HG02763 (cell line): ENCODE results near the gene CABLES1.

Experiments
- ATAC-seq: cut with Tn5 transposase; IDR thresholded peaks from one replicate; pipeline ENCODE4 v1.9.1; 2021; ENCODE audit warnings: mild to moderate bottlenecking, moderate library complexity; ENCODE audit not compliant: unreplicated experiment

CABLES1 gene

GRCh38 chr18:23189768-23190661, 54.7 kb downstream of the CABLES1 start:
- ATAC-seq, result no peak

- ATAC-seq, result no peak
These were observed 55.9 kb downstream of the CABLES1 start for GRCh38 chr18:23191232-23191631.

- no peak for ATAC-seq
These were observed 58.5 kb downstream of the CABLES1 start for GRCh38 chr18:23193742-23194141.

DNA sequence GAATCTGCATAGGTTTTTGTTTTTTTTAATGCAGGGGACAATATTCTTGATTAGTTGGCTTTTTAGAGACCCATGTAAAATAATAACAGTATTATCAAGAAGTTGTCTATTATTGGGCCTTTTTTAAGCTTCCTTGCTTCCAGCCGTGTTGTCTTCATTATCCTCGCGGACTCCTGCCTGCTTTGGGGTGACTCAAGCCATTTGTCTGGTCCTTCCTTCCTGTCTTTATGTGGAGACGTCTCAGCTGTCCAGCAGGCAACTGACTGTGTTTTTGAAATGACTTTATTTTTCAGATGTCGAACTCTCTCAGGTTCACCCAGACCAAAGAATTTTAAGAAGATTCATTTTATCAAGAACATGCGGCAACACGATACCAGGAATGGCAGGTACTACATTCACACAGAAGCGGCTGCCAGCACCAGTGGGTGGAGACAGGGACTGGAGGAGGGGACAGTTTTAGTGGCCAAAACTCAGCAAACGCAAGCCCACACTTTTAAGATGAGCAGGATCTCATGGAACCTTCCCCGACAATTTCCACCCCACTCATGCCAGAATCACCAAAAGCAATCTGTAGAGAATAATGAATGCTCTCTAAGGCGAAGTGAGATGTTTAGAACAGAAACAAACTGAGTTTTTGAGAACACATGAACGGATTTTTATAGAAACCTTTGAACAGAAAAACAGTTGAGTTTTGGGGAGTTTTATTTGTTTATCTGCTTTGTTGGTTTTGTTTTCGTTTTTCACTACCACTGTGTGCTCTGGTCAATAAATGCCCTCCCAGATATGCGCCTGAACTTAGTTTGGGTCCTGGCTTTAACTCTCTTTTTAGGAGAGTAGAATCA, 59.1 kb downstream of the CABLES1 start:
- no peak for ATAC-seq

GRCh38 chr18:23194997-23195957, 60.0 kb downstream of the CABLES1 start:
- ATAC-seq, result no peak

GRCh38 chr18:23196119-23197007, 61.1 kb downstream of the CABLES1 start:
- ATAC-seq, result no peak

DNA sequence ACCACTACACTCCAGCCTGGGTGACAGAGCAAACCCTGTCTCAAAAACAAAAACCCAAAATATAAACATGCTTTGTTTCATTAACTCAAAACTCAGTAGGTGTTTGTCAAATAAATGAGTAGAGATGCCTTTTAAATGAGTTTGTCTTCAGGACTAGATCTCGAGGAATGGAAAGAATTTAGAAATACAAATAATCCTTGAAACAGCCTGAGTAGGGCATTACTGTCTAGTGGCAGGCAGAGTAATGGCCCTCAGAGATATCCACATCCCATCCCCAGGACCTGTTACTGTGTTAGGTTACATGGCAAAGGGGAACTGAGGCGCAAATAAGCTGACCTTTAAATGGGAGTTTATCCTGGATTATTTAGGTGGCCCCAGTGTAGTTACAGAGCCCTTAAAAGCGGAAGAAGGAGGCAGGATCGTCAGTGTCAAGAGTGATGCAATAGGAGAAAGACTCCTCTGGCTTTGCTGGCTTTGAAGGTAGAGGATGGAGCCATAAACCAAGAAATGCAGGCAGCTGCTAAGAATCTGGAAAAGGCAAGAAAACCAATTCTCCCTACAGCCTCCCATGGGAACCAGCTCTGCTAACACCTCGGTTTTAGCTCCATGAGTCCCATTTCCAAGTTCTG, 63.0 kb downstream of the CABLES1 start:
- no peak for ATAC-seq

- ATAC-seq, result no peak
These were observed 65.5 kb downstream of the CABLES1 start for GRCh38 chr18:23200756-23201155.

GRCh38 chr18:23201741-23202140, 66.5 kb downstream of the CABLES1 start:
- no peak for ATAC-seq

- no peak for ATAC-seq
These were observed 68.7 kb downstream of the CABLES1 start for GRCh38 chr18:23203891-23204432.

DNA sequence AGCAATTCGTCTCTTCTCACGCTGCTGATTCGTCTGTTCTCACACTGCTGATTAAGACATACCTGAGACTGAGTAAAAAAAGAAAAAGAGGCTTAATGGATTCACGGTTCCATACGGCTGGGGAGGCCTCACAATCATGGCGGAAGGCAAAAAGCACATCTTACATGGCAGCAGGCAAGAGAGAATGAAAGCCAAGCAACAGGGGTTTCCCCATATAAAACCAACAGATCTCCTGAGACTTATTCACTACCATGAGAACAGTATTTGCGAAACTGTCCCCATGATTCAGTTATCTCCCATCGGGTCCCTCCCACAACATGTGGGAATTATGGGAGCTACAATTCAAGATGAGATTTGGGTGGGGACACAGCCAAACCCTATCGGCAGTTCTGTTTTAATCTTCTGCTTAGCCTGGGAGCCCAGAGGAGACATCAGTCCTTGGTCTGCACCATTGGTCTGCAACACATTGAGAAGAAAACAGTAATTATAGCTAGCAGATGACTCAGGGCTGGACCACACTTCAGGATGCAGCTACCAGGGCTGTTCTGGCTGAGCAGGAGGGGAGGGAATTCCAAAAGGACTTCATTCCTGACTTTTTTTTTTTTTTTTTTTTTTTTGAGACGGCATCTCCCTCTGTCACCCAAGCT, 69.4 kb downstream of the CABLES1 start:
- ATAC-seq, result no peak

DNA sequence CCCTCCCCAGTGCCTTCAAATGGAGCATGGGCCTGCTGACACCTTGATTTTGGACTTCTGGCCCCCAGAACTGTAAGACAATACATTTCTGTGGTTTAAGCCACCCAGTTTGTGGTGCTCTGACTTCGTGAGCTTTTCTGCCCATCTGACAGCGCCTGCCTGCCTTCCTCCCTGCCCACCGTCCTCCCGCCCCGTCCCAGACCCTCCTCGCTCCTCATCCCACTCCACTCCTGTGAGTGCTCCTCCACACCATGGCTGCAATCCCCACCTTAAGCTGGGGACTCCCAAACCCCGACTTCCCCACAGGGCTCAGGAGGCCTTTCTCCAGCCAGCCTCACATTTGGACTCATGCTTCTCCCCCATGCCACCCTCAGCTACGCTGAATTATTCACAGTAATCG, 70.7 kb downstream of the CABLES1 start:
- no peak for ATAC-seq

GRCh38 chr18:23207191-23207955, 72.1 kb downstream of the CABLES1 start:
- no peak for ATAC-seq

- ATAC-seq, result no peak
These were observed 72.7 kb downstream of the CABLES1 start for GRCh38 chr18:23207994-23208393.

GRCh38 chr18:23208600-23208999, 73.3 kb downstream of the CABLES1 start:
- no peak for ATAC-seq

GRCh38 chr18:23209031-23209430, 73.7 kb downstream of the CABLES1 start:
- no peak for ATAC-seq

GRCh38 chr18:23209796-23210195, 74.5 kb downstream of the CABLES1 start:
- no peak for ATAC-seq

DNA sequence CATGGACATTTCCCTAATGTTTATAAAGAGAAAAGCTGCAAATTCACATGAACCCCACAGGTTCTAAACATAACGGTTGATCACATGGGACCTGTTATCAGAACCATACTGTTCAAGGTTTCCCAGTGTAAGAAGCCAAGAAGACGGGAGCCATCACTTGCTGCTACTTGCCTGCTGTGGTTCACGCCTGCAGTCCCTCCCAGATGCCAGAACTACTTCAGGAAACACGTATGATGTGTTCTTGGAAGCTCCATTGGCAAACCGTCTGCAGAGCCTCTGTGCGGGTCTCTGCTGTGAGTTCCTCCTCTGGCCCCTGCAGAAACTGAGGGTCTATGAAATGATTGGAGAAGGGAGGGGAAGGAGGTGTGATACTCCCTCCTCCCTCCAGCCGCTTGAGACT, 75.2 kb downstream of the CABLES1 start:
- ATAC-seq, result no peak
